ENCODE measurements around the gene MRPL55.

MRPL55 gene

DNA sequence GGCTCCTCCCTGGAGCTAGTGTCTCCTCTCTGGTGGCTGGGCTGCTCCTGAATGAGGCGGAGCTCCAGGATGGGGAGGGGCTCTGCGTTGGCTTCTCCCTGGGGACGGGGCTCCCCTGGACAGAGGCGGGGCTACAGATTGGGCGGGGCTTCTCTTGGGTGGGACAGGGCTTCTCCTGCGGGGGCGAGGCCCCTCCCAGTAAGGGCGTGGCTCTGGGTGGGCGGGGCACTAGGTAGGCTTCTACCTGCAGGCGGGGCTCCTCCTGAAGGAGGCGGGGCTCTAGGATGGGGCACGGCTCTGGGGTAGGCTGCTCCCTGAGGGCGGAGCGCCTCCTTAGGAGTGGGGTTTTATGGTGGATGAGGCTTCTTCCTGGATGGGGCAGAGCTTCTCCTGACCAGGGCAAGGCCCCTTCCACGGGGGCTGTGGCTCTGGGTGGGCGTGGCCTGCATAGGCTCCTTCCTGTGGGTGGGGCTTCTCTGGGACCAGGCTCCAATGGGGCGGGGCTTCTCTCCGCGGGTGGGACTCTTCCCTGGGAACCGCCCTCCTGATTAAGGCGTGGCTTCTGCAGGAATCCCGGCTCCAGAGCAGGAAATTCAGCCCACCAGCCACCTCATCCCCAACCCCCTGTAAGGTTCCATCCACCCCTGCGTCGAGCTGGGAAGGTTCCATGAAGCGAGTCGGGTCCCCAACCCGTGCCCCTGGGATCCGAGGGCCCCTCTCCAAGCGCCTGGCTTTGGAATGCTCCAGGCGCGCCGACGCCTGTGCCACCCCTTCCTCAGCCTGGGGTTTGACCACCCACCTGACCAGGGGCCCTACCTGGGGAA is 49.3 kb downstream of the MRPL55 start:
- TF ChIP-seq, protein P1, sequence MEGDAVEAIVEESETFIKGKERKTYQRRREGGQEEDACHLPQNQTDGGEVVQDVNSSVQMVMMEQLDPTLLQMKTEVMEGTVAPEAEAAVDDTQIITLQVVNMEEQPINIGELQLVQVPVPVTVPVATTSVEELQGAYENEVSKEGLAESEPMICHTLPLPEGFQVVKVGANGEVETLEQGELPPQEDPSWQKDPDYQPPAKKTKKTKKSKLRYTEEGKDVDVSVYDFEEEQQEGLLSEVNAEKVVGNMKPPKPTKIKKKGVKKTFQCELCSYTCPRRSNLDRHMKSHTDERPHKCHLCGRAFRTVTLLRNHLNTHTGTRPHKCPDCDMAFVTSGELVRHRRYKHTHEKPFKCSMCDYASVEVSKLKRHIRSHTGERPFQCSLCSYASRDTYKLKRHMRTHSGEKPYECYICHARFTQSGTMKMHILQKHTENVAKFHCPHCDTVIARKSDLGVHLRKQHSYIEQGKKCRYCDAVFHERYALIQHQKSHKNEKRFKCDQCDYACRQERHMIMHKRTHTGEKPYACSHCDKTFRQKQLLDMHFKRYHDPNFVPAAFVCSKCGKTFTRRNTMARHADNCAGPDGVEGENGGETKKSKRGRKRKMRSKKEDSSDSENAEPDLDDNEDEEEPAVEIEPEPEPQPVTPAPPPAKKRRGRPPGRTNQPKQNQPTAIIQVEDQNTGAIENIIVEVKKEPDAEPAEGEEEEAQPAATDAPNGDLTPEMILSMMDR (IDR thresholded peaks at IDR 0.05; ENCODE audit: low read length, missing control alignments), result no peak
- peak; percentile 38 for DNase-seq (ENCODE audit: low read depth)
- peak overlapping the region; percentile 30 for H3K4me3 ChIP-seq (replicated peaks; ENCODE audit: low read depth, low read length)

DNA sequence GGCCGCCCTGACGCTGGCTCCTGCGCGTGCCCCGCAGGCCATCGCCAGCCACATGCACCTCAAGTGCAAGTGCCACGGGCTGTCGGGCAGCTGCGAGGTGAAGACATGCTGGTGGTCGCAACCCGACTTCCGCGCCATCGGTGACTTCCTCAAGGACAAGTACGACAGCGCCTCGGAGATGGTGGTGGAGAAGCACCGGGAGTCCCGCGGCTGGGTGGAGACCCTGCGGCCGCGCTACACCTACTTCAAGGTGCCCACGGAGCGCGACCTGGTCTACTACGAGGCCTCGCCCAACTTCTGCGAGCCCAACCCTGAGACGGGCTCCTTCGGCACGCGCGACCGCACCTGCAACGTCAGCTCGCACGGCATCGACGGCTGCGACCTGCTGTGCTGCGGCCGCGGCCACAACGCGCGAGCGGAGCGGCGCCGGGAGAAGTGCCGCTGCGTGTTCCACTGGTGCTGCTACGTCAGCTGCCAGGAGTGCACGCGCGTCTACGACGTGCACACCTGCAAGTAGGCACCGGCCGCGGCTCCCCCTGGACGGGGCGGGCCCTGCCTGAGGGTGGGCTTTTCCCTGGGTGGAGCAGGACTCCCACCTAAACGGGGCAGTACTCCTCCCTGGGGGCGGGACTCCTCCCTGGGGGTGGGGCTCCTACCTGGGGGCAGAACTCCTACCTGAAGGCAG is 50.0 kb downstream of the MRPL55 start:
- DNase-seq (ENCODE audit: low read depth), result no peak
- no peak overlapping the region for H3K4me3 ChIP-seq (replicated peaks; ENCODE audit: low read depth, low read length)
- TF ChIP-seq, protein P1 (IDR thresholded peaks at IDR 0.05; ENCODE audit: low read length, missing control alignments), result no peak

DNA sequence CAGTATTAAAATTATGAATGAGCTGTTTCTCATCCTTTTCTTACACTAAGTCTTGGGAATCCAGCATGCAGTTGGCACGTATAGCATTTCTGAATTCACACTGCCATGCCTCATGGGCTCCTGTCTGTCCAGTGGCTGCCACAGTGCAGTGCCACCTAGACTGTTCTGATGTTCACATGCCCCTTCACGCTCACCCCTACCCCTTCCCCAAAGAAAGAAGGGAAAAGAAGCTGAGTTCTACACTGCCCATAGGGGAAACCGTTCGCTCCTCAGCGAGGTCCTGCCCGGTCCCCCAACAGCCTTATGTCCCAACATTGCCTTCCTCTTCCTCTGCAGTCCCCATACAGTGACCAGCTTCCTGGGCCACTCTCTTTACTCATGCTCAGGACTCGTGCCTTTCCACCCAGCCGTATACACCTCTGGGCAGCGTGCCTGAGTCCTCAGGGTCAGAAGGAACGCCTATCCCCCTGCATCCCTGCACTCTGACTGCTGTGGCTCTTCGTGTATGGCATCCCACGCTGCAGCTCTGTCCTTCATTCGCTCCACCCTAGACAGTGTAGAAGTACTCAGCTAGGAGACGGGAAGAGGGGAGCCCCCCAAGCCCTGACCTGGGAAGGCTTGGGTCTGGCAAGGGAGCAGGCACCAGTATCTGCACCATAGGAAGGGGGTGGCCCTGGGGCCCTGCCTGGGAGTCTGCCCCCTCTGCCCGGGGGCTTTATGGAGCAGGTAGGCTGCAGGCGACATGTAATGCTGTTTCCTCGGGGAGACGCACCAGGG is 50.7 kb downstream of the MRPL55 start:
- TF ChIP-seq, protein P1 (IDR thresholded peaks at IDR 0.05; ENCODE audit: low read length, missing control alignments), result no peak
- no peak for DNase-seq (ENCODE audit: low read depth)
- H3K4me3 ChIP-seq (replicated peaks; ENCODE audit: low read depth, low read length), result no peak overlapping the region

All from fibroblast of pulmonary artery (primary cell).